C4-2B (cell line): ENCODE data around the gene NPHP4.

Experiments used
- ZFX ChIP-seq: fragments of 450-650 bp; IDR thresholded peaks from 2 replicates; pipeline ENCODE4 v1.6.1; 2017
- TF ChIP-seq, protein P1 (sequence below): fragments of 450-650 bp; conservative IDR thresholded peaks from 2 replicates; pipeline ENCODE4 v1.5.1; 2017; ENCODE audit warnings: mild to moderate bottlenecking

DNA sequence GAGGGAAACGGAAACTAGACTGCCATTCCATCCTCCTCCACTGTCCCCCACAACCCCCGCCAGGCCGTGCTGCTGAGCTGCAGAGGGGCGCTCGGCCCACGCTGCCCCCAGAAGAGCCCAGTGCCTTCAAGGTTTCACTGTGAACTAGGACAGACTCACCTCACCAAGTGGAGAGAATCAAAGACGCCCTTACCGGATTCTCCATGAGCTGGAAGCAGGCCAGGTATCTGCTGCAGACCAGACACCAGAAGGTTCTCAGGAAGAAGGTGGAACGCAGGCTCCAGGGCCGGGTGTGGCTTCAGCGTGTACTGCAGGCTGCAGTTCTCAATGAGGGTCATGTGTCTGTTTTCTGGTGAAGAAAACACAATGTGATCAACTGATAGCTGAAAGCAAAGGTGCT, 30.6 kb downstream of the NPHP4 start:
- TF ChIP-seq, protein P1, sequence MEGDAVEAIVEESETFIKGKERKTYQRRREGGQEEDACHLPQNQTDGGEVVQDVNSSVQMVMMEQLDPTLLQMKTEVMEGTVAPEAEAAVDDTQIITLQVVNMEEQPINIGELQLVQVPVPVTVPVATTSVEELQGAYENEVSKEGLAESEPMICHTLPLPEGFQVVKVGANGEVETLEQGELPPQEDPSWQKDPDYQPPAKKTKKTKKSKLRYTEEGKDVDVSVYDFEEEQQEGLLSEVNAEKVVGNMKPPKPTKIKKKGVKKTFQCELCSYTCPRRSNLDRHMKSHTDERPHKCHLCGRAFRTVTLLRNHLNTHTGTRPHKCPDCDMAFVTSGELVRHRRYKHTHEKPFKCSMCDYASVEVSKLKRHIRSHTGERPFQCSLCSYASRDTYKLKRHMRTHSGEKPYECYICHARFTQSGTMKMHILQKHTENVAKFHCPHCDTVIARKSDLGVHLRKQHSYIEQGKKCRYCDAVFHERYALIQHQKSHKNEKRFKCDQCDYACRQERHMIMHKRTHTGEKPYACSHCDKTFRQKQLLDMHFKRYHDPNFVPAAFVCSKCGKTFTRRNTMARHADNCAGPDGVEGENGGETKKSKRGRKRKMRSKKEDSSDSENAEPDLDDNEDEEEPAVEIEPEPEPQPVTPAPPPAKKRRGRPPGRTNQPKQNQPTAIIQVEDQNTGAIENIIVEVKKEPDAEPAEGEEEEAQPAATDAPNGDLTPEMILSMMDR: no peak
- TF ChIP-seq ZFX: no peak
